Prostate gland (tissue), 2 donors: ENCODE data around the gene SLC16A14. TPM values are rescaled to one million over a fixed set of nuclear protein-coding genes. Genes with fewer than 3 reads are reported as not detected.

ENCODE experiments used
- DNase-seq: peaks from one replicate; pipeline ENCODE4 v3.0.0-alpha.2; 2019; ENCODE audit warnings: low spot score
- H3K27ac ChIP-seq, 2 donors: fragments of 200-600 bp; sonication (generic); 2 replicates each; pipeline ENCODE4 v1.5.1; 2017 to 2019
- H3K27me3 ChIP-seq: fragments of 200-600 bp; sonication (generic); replicated peaks from 2 replicates; pipeline ENCODE4 v1.5.1; 2019; ENCODE audit not compliant: insufficient read depth
- H3K36me3 ChIP-seq, 2 donors: fragments of 200-600 bp; sonication (generic); 1 replicate in 1 of 2; 2 replicates in 1 of 2; pipeline versions ENCODE4 v1.5.1 to v1.8.1; 2017 to 2019
- H3K4me1 ChIP-seq: fragments of 200-600 bp; sonication (generic); replicated peaks from 2 replicates; pipeline ENCODE4 v1.5.1; 2019
- H3K4me3 ChIP-seq, 2 donors: fragments of 200-600 bp; sonication (generic); 2 replicates each; pipeline ENCODE4 v1.5.1; 2017 to 2019
- H3K9me3 ChIP-seq: fragments of 200-600 bp; sonication (generic); 2 replicates; pipeline ENCODE4 v1.5.1; 2017
- CTCF ChIP-seq, 4 experiments: fragments of 200-600 bp in 2 of 4; fragments of 450-650 bp in 2 of 4; sonication (generic) in 2 of 4; IDR thresholded peaks; 1 replicate in 3 of 4; 2 replicates in 1 of 4; pipeline ENCODE4 v1.5.1; 2016 to 2019; ENCODE audit warnings: antibody characterized with exemption in 4 of 4, mild to moderate bottlenecking in 2 of 4, moderate library complexity in 2 of 4
- POLR2A ChIP-seq: fragments of 450-650 bp; IDR thresholded peaks from one replicate; pipeline ENCODE4 v1.6.1; 2016; ENCODE audit warnings: antibody characterized with exemption, mild to moderate bottlenecking
- POLR2AphosphoS5 ChIP-seq: sonication (generic); formaldehyde crosslinking; IDR thresholded peaks from one replicate; pipeline ENCODE4 v1.6.1; 2017; ENCODE audit warnings: antibody characterized with exemption
- whole genome bisulfite sequencing: methylation state at CpG from one replicate; pipeline ENCODE4 v1.1.5; 2018; 5-methylcytosine and 5-hydroxymethylcytosine counted together
- intact Hi-C: fragments of 100-400 bp; cut with DNase I; formaldehyde crosslinking; loops from one replicate; pipeline ENCODE4 v1.14.2; 2022
- small RNA-seq, 2 donors: library from RNA; depleted of rRNA; stranded (forward); fragments of <200 nt; gene quantifications; one replicate each; pipeline ENCODE3, GENCODE V24; 2016
- total RNA-seq, 2 donors: library from RNA; depleted of rRNA; stranded (reverse); fragments of >200 nt; gene quantifications; one replicate each; pipeline ENCODE4 v1.1.0, GENCODE V29; 2016

The SLC16A14 gene
- total RNA-seq, 2 donors from 2014 or later: 3.2 to 14.7 TPM

- H3K4me3 ChIP-seq: no peak overlapping the region
- intact Hi-C loops: no loop called here
- no peaks in the 10 kb centered on the region for H3K27me3 ChIP-seq
- H3K27ac ChIP-seq: no peak overlapping the region
- no peaks in the 10 kb centered on the region for H3K4me1 ChIP-seq
- no peaks in the 10 kb centered on the region for H3K9me3 ChIP-seq
- WGBS: 70% methylated on average over 6 of the region's 6 CpGs
- TF ChIP-seq CTCF (IDR thresholded peaks at IDR 0.05) (no peak), POLR2A (no peak), POLR2AphosphoS5 (no peak)
- no peaks in the 10 kb centered on the region for H3K36me3 ChIP-seq
- no peak for DNase-seq
Measured at GRCh38 chr2:229993236-229993635, 75.5 kb downstream of the SLC16A14 start.

Small RNAs within 50 kb of the gene (small RNA-seq; reads per million reads assigned to genes)
- gene RNY4P19: 0 reads per million in 2 donors

Other genes with a start within 250 kb of the SLC16A14 start
- gene TRIP12, start 146.9 kb downstream of the SLC16A14 start, total RNA-seq: 100 to 1,000 TPM; 182 to 289 TPM
- 1 to 10 TPM; 5.6 to 8.4 TPM for gene FBXO36, start 146.4 kb downstream of the SLC16A14 start, total RNA-seq
- 10 to 100 TPM; 26.5 to 39.3 TPM for gene SP110, start 151.1 kb upstream of the SLC16A14 start, total RNA-seq
- under 1 TPM in 1 of 2 donors, not detected in 1; 0.51 TPM for gene SP140, start 156.8 kb upstream of the SLC16A14 start, total RNA-seq